Smooth muscle cell (in vitro differentiated cells): ENCODE data around the gene CUL2. TPM values are rescaled to one million over a fixed set of nuclear protein-coding genes. Genes with fewer than 3 reads are reported as not detected.
"Not testable (repeated sequence)": the region's sequence is repeated elsewhere in the genome, so short reads cannot be mapped to it uniquely, and the experiment has no call there.

Experiments
- DNase-seq: peaks from one replicate; lab custom pipeline; 2025; ENCODE audit not compliant: unreplicated experiment; lab: John Stamatoyannopoulos, UW
- H2AFZ ChIP-seq: fragments of 200-600 bp; sonication (generic); 2 replicates; pipeline ENCODE4 v1.6.0; 2016; ENCODE audit warnings: antibody characterized with exemption, low read depth, mild to moderate bottlenecking
- H3F3A ChIP-seq: fragments of 200-600 bp; sonication (generic); 2 replicates; pipeline ENCODE4 v1.6.0; 2017; ENCODE audit warnings: antibody characterized with exemption, low read depth
- H3K27ac ChIP-seq: fragments of 200-600 bp; sonication (generic); 2 replicates; pipeline ENCODE4 v1.5.1; 2016; ENCODE audit warnings: low read depth, mild to moderate bottlenecking
- H3K27me3 ChIP-seq: fragments of 200-600 bp; sonication (generic); 2 replicates; pipeline ENCODE4 v1.6.1; 2016; ENCODE audit warnings: low read depth, mild to moderate bottlenecking
- H3K36me3 ChIP-seq: fragments of 200-600 bp; sonication (generic); 2 replicates; pipeline ENCODE4 v1.5.1; 2016; ENCODE audit warnings: low read depth
- H3K4me1 ChIP-seq: fragments of 200-600 bp; sonication (generic); 2 replicates; pipeline ENCODE4 v1.5.1; 2016; ENCODE audit warnings: low read depth
- H3K4me2 ChIP-seq: fragments of 200-600 bp; sonication (generic); 2 replicates; pipeline ENCODE4 v1.6.0; 2016; ENCODE audit warnings: mild to moderate bottlenecking
- H3K4me3 ChIP-seq: fragments of 200-600 bp; sonication (generic); 2 replicates; pipeline ENCODE4 v1.5.1; 2016; ENCODE audit warnings: mild to moderate bottlenecking
- H3K79me2 ChIP-seq: fragments of 200-600 bp; sonication (generic); 2 replicates; pipeline ENCODE4 v1.6.0; 2016; ENCODE audit warnings: low read depth, mild to moderate bottlenecking
- H3K9ac ChIP-seq: fragments of 200-600 bp; sonication (generic); 2 replicates; pipeline ENCODE4 v1.6.0; 2016; ENCODE audit warnings: low read depth
- H3K9me3 ChIP-seq: fragments of 200-600 bp; sonication (generic); replicated peaks from 2 replicates; pipeline ENCODE4 v1.5.1; 2016; ENCODE audit warnings: low read depth
- H4K20me1 ChIP-seq: fragments of 200-600 bp; sonication (generic); 2 replicates; pipeline ENCODE4 v1.6.0; 2016; ENCODE audit warnings: low read depth
- CTCF ChIP-seq: fragments of 200-600 bp; sonication (generic); IDR thresholded peaks from 2 replicates; pipeline ENCODE4 v1.5.1; 2017; ENCODE audit warnings: borderline replicate concordance, mild to moderate bottlenecking, antibody characterized with exemption; ENCODE audit not compliant: insufficient read depth, poor library complexity, severe bottlenecking
- WGBS: methylation state at CpG from one replicate; pipeline ENCODE4 v1.1.7; 2016; ENCODE audit warnings: low lambda C conversion rate; 5-methylcytosine and 5-hydroxymethylcytosine counted together
- polyA plus RNA-seq: library from polyadenylated mRNA; unstranded; fragments of >200 nt; fragmentation: Nextera tagmentation; extraction: Ambion mirVana; gene quantifications from 2 replicates; pipeline ENCODE4 v1.2.1, GENCODE V29; 2016
- total RNA-seq: library from RNA; depleted of rRNA; stranded (reverse); fragments of >200 nt; gene quantifications from 2 replicates; pipeline ENCODE4 v1.2.3, GENCODE V29; 2014

The CUL2 gene
- total and polyA plus RNA-seq, 2 experiments from 2014 or later = 38.7 to 39.6 TPM

DNA sequence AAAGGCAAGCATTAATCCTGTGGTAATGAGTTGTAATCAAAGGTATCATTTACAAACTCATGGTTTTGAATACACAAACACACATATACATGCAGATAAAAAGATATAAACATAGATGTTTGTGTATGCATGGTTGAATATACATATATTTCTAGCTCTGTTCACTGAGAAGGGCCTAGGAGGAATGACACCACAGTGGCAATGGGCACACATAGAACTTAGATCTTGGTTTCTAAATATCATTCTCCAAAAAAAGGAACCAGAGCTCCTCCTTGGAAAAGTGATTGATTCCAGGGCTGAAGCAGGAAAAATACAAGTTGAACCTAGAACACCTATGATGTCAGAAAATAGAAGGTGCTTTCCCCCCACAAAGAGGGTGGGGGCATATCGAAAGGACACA is 6.9 kb downstream of the CUL2 start:
- peaks cover 92% of the 10 kb centered on the region for H3K79me2 ChIP-seq
- WGBS = 96% methylated on average over 1 of the region's 1 CpG
- TF ChIP-seq CTCF = no peak
- peaks cover 9% of the 10 kb centered on the region for H3F3A ChIP-seq
- peaks cover 3% of the 10 kb centered on the region for H3K4me1 ChIP-seq
- H3K9me3 ChIP-seq = no peaks in the 10 kb centered on the region
- H3K27ac ChIP-seq = no peak overlapping the region
- no peaks in the 10 kb centered on the region for H3K36me3 ChIP-seq
- H3K4me2 ChIP-seq = no peak overlapping the region
- no peaks in the 10 kb centered on the region for H3K27me3 ChIP-seq
- H2AFZ ChIP-seq = no peak overlapping the region
- peaks cover 35% of the 10 kb centered on the region for H4K20me1 ChIP-seq
- DNase-seq = no peak
- H3K9ac ChIP-seq = no peak overlapping the region
- H3K4me3 ChIP-seq = no peak overlapping the region

- DNase-seq, H3K36me3 ChIP-seq, H3K27me3 ChIP-seq, H3K9me3 ChIP-seq, H3K9ac ChIP-seq, H3F3A ChIP-seq, H2AFZ ChIP-seq, H3K4me3 ChIP-seq, H3K4me1 ChIP-seq: not testable (repeated sequence)
- peaks cover 92% of the 10 kb centered on the region for H3K79me2 ChIP-seq
- H3K27ac ChIP-seq = peak overlapping the region; percentile 87
- peaks cover 37% of the 10 kb centered on the region for H4K20me1 ChIP-seq
- peak overlapping the region; percentile 40 for H3K4me2 ChIP-seq
- 100% methylated on average over 1 of the region's 1 CpG for WGBS
These were observed 9.9 kb downstream of the CUL2 start for GRCh38 chr10:35080261-35080660.

GRCh38 chr10:35079763-35080162 is 10.4 kb downstream of the CUL2 start:
- Histone ChIP-seq H3K4me3 (no peak overlapping the region), H2AFZ (no peak overlapping the region), H3K4me2 (peak overlapping the region; percentile 40), H3K4me1 (peaks cover 3% of the 10 kb centered on the region), H3K79me2 (peaks cover 92% of the 10 kb centered on the region), H4K20me1 (peaks cover 42% of the 10 kb centered on the region), H3K9ac (peak overlapping the region; percentile 57), H3K27me3 (no peaks in the 10 kb centered on the region), H3F3A (peaks cover 9% of the 10 kb centered on the region), H3K36me3 (no peaks in the 10 kb centered on the region), H3K27ac (peak overlapping the region; percentile 87), H3K9me3 (no peaks in the 10 kb centered on the region)
- WGBS = 26% methylated on average over 3 of the region's 3 CpGs
- no peak for TF ChIP-seq CTCF
- no peak for DNase-seq

DNA sequence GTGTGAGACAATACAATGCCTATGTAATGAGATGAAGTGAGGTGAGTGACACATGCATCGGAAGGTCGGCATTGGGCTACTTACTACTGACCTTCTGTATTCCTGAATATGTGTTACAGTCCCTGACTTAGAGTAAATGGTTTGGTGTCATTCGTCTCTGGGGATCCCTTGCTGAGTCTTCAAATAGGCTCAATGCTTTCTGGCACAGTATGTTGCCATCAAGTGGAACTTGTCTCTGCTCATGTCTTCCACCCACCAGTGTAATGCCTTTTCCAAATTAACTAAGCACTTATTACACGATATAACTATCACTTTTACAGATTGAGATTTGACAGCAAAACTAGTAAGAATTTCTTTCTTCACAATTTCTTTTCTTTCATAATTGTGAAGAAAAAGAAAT is 10.9 kb downstream of the CUL2 start:
- H3K9me3 ChIP-seq = no peaks in the 10 kb centered on the region
- 92% methylated on average over 4 of the region's 4 CpGs for WGBS
- H3F3A ChIP-seq = peaks cover 9% of the 10 kb centered on the region
- H3K27me3 ChIP-seq = no peaks in the 10 kb centered on the region
- no peak for DNase-seq
- H4K20me1 ChIP-seq = peaks cover 47% of the 10 kb centered on the region
- H3K9ac ChIP-seq = peak overlapping the region; percentile 57
- no peaks in the 10 kb centered on the region for H3K36me3 ChIP-seq
- TF ChIP-seq CTCF = no peak
- peak overlapping the region; percentile 35 for H3K4me2 ChIP-seq
- H2AFZ ChIP-seq = no peak overlapping the region
- H3K4me1 ChIP-seq = peaks cover 3% of the 10 kb centered on the region
- H3K4me3 ChIP-seq = no peak overlapping the region
- H3K27ac ChIP-seq = peak overlapping the region; percentile 87
- peaks cover 92% of the 10 kb centered on the region for H3K79me2 ChIP-seq
